ENCODE results near the gene CLEC10A. TPM values are rescaled to one million over a fixed set of nuclear protein-coding genes. Genes with fewer than 3 reads are reported as not detected.

The CLEC10A gene
- total RNA-seq, 1 donor from 2014 or later, result not detected

GRCh38 chr17:7113273-7114071, 33.4 kb upstream of the CLEC10A start:
- Mint-ChIP-seq H3K27ac (no peak overlapping the region), H3K4me3 (ENCODE audit: low read depth) (no peak overlapping the region), H3K27me3 (ENCODE audit: low read depth) (no peaks in the 10 kb centered on the region), H3K9me3 (no peaks in the 10 kb centered on the region), H3K4me1 (ENCODE audit: low read depth) (peaks cover 6% of the 10 kb centered on the region), H3K36me3 (ENCODE audit: low read depth) (no peaks in the 10 kb centered on the region)
- DNase-seq (ENCODE audit: low spot score), result no peak
- intact Hi-C loops (cut with micrococcal nuclease), result no loop called here

- no peak overlapping the region for H3K27ac Mint-ChIP-seq
- no peak for DNase-seq (ENCODE audit: low spot score)
- intact Hi-C loops (cut with micrococcal nuclease), result no loop called here
- no peaks in the 10 kb centered on the region for H3K9me3 Mint-ChIP-seq
- no peaks in the 10 kb centered on the region for H3K27me3 Mint-ChIP-seq (ENCODE audit: low read depth)
- H3K4me1 Mint-ChIP-seq (ENCODE audit: low read depth), result peaks cover 6% of the 10 kb centered on the region
- no peak overlapping the region for H3K4me3 Mint-ChIP-seq (ENCODE audit: low read depth)
- no peaks in the 10 kb centered on the region for H3K36me3 Mint-ChIP-seq (ENCODE audit: low read depth)
Measured at GRCh38 chr17:7112510-7113108, 32.6 kb upstream of the CLEC10A start.

GRCh38 chr17:7111784-7112509, 31.9 kb upstream of the CLEC10A start:
- no peaks in the 10 kb centered on the region for H3K9me3 Mint-ChIP-seq
- H3K4me1 Mint-ChIP-seq (ENCODE audit: low read depth), result peaks cover 6% of the 10 kb centered on the region
- no peaks in the 10 kb centered on the region for H3K36me3 Mint-ChIP-seq (ENCODE audit: low read depth)
- H3K27me3 Mint-ChIP-seq (ENCODE audit: low read depth), result no peaks in the 10 kb centered on the region
- H3K27ac Mint-ChIP-seq, result no peak overlapping the region
- H3K4me3 Mint-ChIP-seq (ENCODE audit: low read depth), result no peak overlapping the region
- intact Hi-C loops (cut with micrococcal nuclease), result no loop called here
- DNase-seq (ENCODE audit: low spot score), result no peak

GRCh38 chr17:7110617-7111306, 30.7 kb upstream of the CLEC10A start:
- Mint-ChIP-seq H3K4me3 (ENCODE audit: low read depth) (no peak overlapping the region), H3K27me3 (ENCODE audit: low read depth) (no peaks in the 10 kb centered on the region), H3K4me1 (ENCODE audit: low read depth) (peaks cover 6% of the 10 kb centered on the region), H3K36me3 (ENCODE audit: low read depth) (no peaks in the 10 kb centered on the region), H3K27ac (no peak overlapping the region), H3K9me3 (no peaks in the 10 kb centered on the region)
- DNase-seq (ENCODE audit: low spot score), result no peak
- intact Hi-C loops (cut with micrococcal nuclease), result no loop called here

GRCh38 chr17:7109461-7110322, 29.6 kb upstream of the CLEC10A start:
- Mint-ChIP-seq H3K27ac (no peak overlapping the region), H3K4me1 (ENCODE audit: low read depth) (peaks cover 6% of the 10 kb centered on the region)

GRCh38 chr17:7108981-7109380, 28.9 kb upstream of the CLEC10A start:
- intact Hi-C loops (cut with micrococcal nuclease), result no loop called here
- no peaks in the 10 kb centered on the region for H3K9me3 Mint-ChIP-seq
- DNase-seq (ENCODE audit: low spot score), result no peak
- no peak overlapping the region for H3K27ac Mint-ChIP-seq
- no peaks in the 10 kb centered on the region for H3K36me3 Mint-ChIP-seq (ENCODE audit: low read depth)
- no peaks in the 10 kb centered on the region for H3K27me3 Mint-ChIP-seq (ENCODE audit: low read depth)
- peaks cover 6% of the 10 kb centered on the region for H3K4me1 Mint-ChIP-seq (ENCODE audit: low read depth)
- no peak overlapping the region for H3K4me3 Mint-ChIP-seq (ENCODE audit: low read depth)

More at GRCh38 chr17:7109461-7110322, 29.6 kb upstream of the CLEC10A start:
- Mint-ChIP-seq H3K4me3 (ENCODE audit: low read depth) (no peak overlapping the region), H3K36me3 (ENCODE audit: low read depth) (no peaks in the 10 kb centered on the region), H3K9me3 (no peaks in the 10 kb centered on the region), H3K27me3 (ENCODE audit: low read depth) (no peaks in the 10 kb centered on the region)
- no peak for DNase-seq (ENCODE audit: low spot score)
- intact Hi-C loops (cut with micrococcal nuclease), result no loop called here

GRCh38 chr17:7108560-7108925, 28.5 kb upstream of the CLEC10A start:
- DNase-seq (ENCODE audit: low spot score), result no peak
- intact Hi-C loops (cut with micrococcal nuclease), result no loop called here
- Mint-ChIP-seq H3K4me3 (ENCODE audit: low read depth) (no peak overlapping the region), H3K9me3 (no peaks in the 10 kb centered on the region), H3K36me3 (ENCODE audit: low read depth) (no peaks in the 10 kb centered on the region), H3K27me3 (ENCODE audit: low read depth) (no peaks in the 10 kb centered on the region), H3K27ac (no peak overlapping the region), H3K4me1 (ENCODE audit: low read depth) (peaks cover 6% of the 10 kb centered on the region)

- Mint-ChIP-seq H3K4me1 (ENCODE audit: low read depth) (peaks cover 6% of the 10 kb centered on the region), H3K27me3 (ENCODE audit: low read depth) (no peaks in the 10 kb centered on the region), H3K27ac (no peak overlapping the region), H3K9me3 (no peaks in the 10 kb centered on the region), H3K4me3 (ENCODE audit: low read depth) (no peak overlapping the region), H3K36me3 (ENCODE audit: low read depth) (no peaks in the 10 kb centered on the region)
- no peak for DNase-seq (ENCODE audit: low spot score)
- intact Hi-C loops (cut with micrococcal nuclease), result no loop called here
Measured at GRCh38 chr17:7107795-7108559, 27.9 kb upstream of the CLEC10A start.

- Mint-ChIP-seq H3K9me3 (no peaks in the 10 kb centered on the region), H3K36me3 (ENCODE audit: low read depth) (no peaks in the 10 kb centered on the region), H3K27me3 (ENCODE audit: low read depth) (no peaks in the 10 kb centered on the region), H3K4me1 (ENCODE audit: low read depth) (peaks cover 6% of the 10 kb centered on the region), H3K4me3 (ENCODE audit: low read depth) (no peak overlapping the region), H3K27ac (no peak overlapping the region)
- no peak for DNase-seq (ENCODE audit: low spot score)
- intact Hi-C loops (cut with micrococcal nuclease), result no loop called here
Measured at GRCh38 chr17:7107012-7107754, 27.1 kb upstream of the CLEC10A start.

- DNase-seq (ENCODE audit: low spot score), result no peak
- no peak overlapping the region for H3K4me3 Mint-ChIP-seq (ENCODE audit: low read depth)
- no peaks in the 10 kb centered on the region for H3K9me3 Mint-ChIP-seq
- H3K27ac Mint-ChIP-seq, result no peak overlapping the region
- no peaks in the 10 kb centered on the region for H3K36me3 Mint-ChIP-seq (ENCODE audit: low read depth)
- intact Hi-C loops (cut with micrococcal nuclease), result no loop called here
- no peaks in the 10 kb centered on the region for H3K27me3 Mint-ChIP-seq (ENCODE audit: low read depth)
- no peaks in the 10 kb centered on the region for H3K4me1 Mint-ChIP-seq (ENCODE audit: low read depth)
Measured at GRCh38 chr17:7102421-7102820, 22.4 kb upstream of the CLEC10A start.

- Mint-ChIP-seq H3K4me1 (ENCODE audit: low read depth) (no peaks in the 10 kb centered on the region), H3K9me3 (no peaks in the 10 kb centered on the region), H3K4me3 (ENCODE audit: low read depth) (no peak overlapping the region), H3K27ac (no peak overlapping the region), H3K27me3 (ENCODE audit: low read depth) (no peaks in the 10 kb centered on the region), H3K36me3 (ENCODE audit: low read depth) (no peaks in the 10 kb centered on the region)
- intact Hi-C loops (cut with micrococcal nuclease), result no loop called here
- DNase-seq (ENCODE audit: low spot score), result no peak
Measured at GRCh38 chr17:7101531-7101930, 21.5 kb upstream of the CLEC10A start.

All from activated T-helper 2 cell treated with anti-CD3 and anti-CD28 coated beads, Interferon-gamma antibody, Interleukin-2, Interleukin-4, amounts not matched to agents 10 μg/mL and 5 μg/mL and 100 μg/mL, durations not matched to agents 14 hours and 24 hours and 36 hours (primary cell).